Measurements from ENCODE around the gene PODXL.

Gene PODXL

GRCh38 chr7:131586259-131586658 lies 29.8 kb upstream of the PODXL start:
- FAIRE-seq = no peak
- DNase-seq (ENCODE audit: insufficient read length, low spot score) = no peak
- no peak for TF ChIP-seq CTCF (IDR thresholded peaks at IDR 0.05; ENCODE audit: insufficient read depth, missing control alignments)

- TF ChIP-seq CTCF (IDR thresholded peaks at IDR 0.05; ENCODE audit: insufficient read depth, missing control alignments) = no peak
- DNase-seq (ENCODE audit: insufficient read length, low spot score) (no peak), FAIRE-seq (no peak)
These were observed 27.0 kb upstream of the PODXL start for GRCh38 chr7:131583430-131583829.

GRCh38 chr7:131581241-131582051 lies 25.0 kb upstream of the PODXL start:
- DNase-seq (ENCODE audit: insufficient read length, low spot score) (no peak), FAIRE-seq (no peak)
- TF ChIP-seq CTCF (IDR thresholded peaks at IDR 0.05; ENCODE audit: insufficient read depth, missing control alignments) = no peak

- no peak for TF ChIP-seq CTCF (IDR thresholded peaks at IDR 0.05; ENCODE audit: insufficient read depth, missing control alignments)
- no peak for DNase-seq (ENCODE audit: insufficient read length, low spot score)
- FAIRE-seq = no peak
These were observed 22.2 kb upstream of the PODXL start for GRCh38 chr7:131578602-131579001.

- no peak for TF ChIP-seq CTCF (IDR thresholded peaks at IDR 0.05; ENCODE audit: insufficient read depth, missing control alignments)
- FAIRE-seq = no peak
- DNase-seq (ENCODE audit: insufficient read length, low spot score) = no peak
These were observed 18.3 kb upstream of the PODXL start for GRCh38 chr7:131574741-131575140.

- FAIRE-seq (no peak), DNase-seq (ENCODE audit: insufficient read length, low spot score) (no peak)
- no peak for TF ChIP-seq CTCF (IDR thresholded peaks at IDR 0.05; ENCODE audit: insufficient read depth, missing control alignments)
These were observed 14.0 kb upstream of the PODXL start for GRCh38 chr7:131570401-131570800.

- DNase-seq (ENCODE audit: insufficient read length, low spot score) = no peak
- FAIRE-seq = no peak
- TF ChIP-seq CTCF (IDR thresholded peaks at IDR 0.05; ENCODE audit: insufficient read depth, missing control alignments) = no peak
These were observed 12.5 kb upstream of the PODXL start for GRCh38 chr7:131568970-131569369.

All from D721Med (cell line).